Heart right ventricle (tissue), 16 donors: ENCODE data around the gene NRXN3. TPM values are rescaled to one million over a fixed set of nuclear protein-coding genes. Genes with fewer than 3 reads are reported as not detected.

Experiments used
- ATAC-seq, 8 donors: fragments of 200-7000 bp; cut with Tn5 transposase; one replicate each; pipeline ENCODE4 v1.9.1; 2020; ENCODE audit warnings: mild to moderate bottlenecking in 8 of 8, moderate library complexity in 8 of 8, moderate number of reproducible peaks in 1 of 8
- DNase-seq, 2 donors: peaks; one replicate each; pipeline ENCODE4 v3.0.0-alpha.2; 2020
- H3K27ac ChIP-seq, 10 donors: fragments of 200-600 bp; sonication (generic) in 2 of 10; one replicate each; pipeline versions ENCODE4 v1.5.0 to v1.8.0; 2020 to 2022; ENCODE audit warnings: mild to moderate bottlenecking in 3 of 10
- H3K27me3 ChIP-seq, 7 donors: fragments of 200-600 bp; one replicate each; pipeline ENCODE4 v1.8.0; 2021 to 2022; ENCODE audit warnings: mild to moderate bottlenecking in 2 of 7
- H3K36me3 ChIP-seq, 9 donors: fragments of 200-600 bp; sonication (generic) in 1 of 9; one replicate each; pipeline versions ENCODE4 v1.5.0 to v1.8.0; 2020 to 2022; ENCODE audit warnings: mild to moderate bottlenecking in 2 of 9
- H3K4me1 ChIP-seq, 9 donors: fragments of 200-600 bp; sonication (generic) in 1 of 9; one replicate each; pipeline versions ENCODE4 v1.5.0 to v1.8.0; 2020 to 2022; ENCODE audit warnings: mild to moderate bottlenecking in 4 of 9
- H3K4me3 ChIP-seq, 10 donors: fragments of 200-600 bp; sonication (generic) in 2 of 10; one replicate each; pipeline versions ENCODE4 v1.5.0 to v1.8.0; 2020 to 2022; ENCODE audit warnings: mild to moderate bottlenecking in 7 of 10, moderate library complexity in 2 of 10
- H3K9me3 ChIP-seq, 11 donors: fragments of 200-600 bp in 10 of 11; sonication (generic) in 2 of 11; one replicate each; pipeline versions ENCODE4 v1.5.0 to v1.8.0; 2013 to 2022; ENCODE audit warnings: mild to moderate bottlenecking in 2 of 11, control low read depth in 1 of 11, moderate library complexity in 1 of 11
- CTCF ChIP-seq, 9 donors: fragments of 200-600 bp; sonication (generic) in 2 of 9; IDR thresholded peaks; one replicate each; pipeline versions ENCODE4 v1.5.0 to v1.8.0; 2021 to 2022; ENCODE audit warnings: antibody characterized with exemption in 9 of 9, mild to moderate bottlenecking in 5 of 9, moderate library complexity in 1 of 9
- WGBS, 2 donors: extraction: QIAGEN DNeasy Blood & Tissue Kit; methylation state at CpG; one replicate each; pipeline ENCODE4 v1.1.7; 2013; ENCODE audit warnings: inconsistent platforms in 1 of 2; 5-methylcytosine and 5-hydroxymethylcytosine counted together
- intact Hi-C, 10 donors: fragments of 100-400 bp; cut with DNase I; formaldehyde crosslinking; loops; one replicate each; pipeline versions ENCODE4 v1.11.1 to v1.14.2; 2022
- polyA plus RNA-seq, 2 donors: library from polyadenylated mRNA; stranded (reverse); fragments of 200-250 nt; gene quantifications; one replicate each; pipeline ENCODE4 v1.2.3, GENCODE V29; 2013
- total RNA-seq, 10 donors: library from RNA; stranded (reverse); fragmentation: NEBNext Ultra II Directional in 3 of 10; extraction: Animal tissue kit (Norgen Biotek cat#: 25700) in 3 of 10; gene quantifications; one replicate each; pipeline versions ENCODE4 v1.2.1 to v1.2.4, GENCODE V29; 2021 to 2023
- donor health status: Arrhythmogenic right ventricular cardiomyopathy.
- donor health status: ischemic (EF 13 %, LVEDD 7.1; RV severe dilation, severe dysfunction).
- donor health status: healthy with polysubstance abuse.
- donor health status: DM: no; HTN: yes; CAD: no.
- donor health status: DM: no; HTN: no; CAD: no.
- donor health status: ischemic (EF 25% LVEDD 6.9; RV normal size, moderate dysfunction).
- donor health status: ischemic (EF 25% LVEDD 5.7; RV mildly dilated, moderate dysfunction).
- donor health status: healthy.
- donor health status: DM: yes; HTN: yes; CAD: no.
- donor health status: Ischemic cardiomyopathy.
- donor health status: ischemic (EF 35%, LVEDD 5.7; RV mildly dilated, moderate dysfunction).
- donor health status: nonischemic (EF 11% LVEDD 7.7; RV severe dilation, severe dysfunction).
- donor health status: DM: yes; HTN: yes; CAD: no.
- donor health status: PGD.
- donor health status: ischemic (EF 29% LVEDD 5.4; RV normal size, mild dysfunction).
- donor health status: nonischemic (EF 23%, LVEDD 6.1; RV moderate dilation, normal function).

The NRXN3 gene
- total and polyA plus RNA-seq, 12 donors: 0.23 to 1.8 (median 0.87) TPM

- no peak for TF ChIP-seq CTCF (IDR thresholded peaks at IDR 0.05)
- peaks cover 0 to 45% (median 27%) of the 10 kb centered on the region in 7 donors for H3K27me3 ChIP-seq
- ATAC-seq (no peak), DNase-seq (no peak)
- WGBS, 2 donors: 86 to 89% methylated on average over 7 of the region's 7 CpGs
- no peak overlapping the region for H3K27ac ChIP-seq
- H3K36me3 ChIP-seq: no peaks in the 10 kb centered on the region
- H3K4me1 ChIP-seq: no peaks in the 10 kb centered on the region
- no peak overlapping the region for H3K4me3 ChIP-seq
- H3K9me3 ChIP-seq: no peaks in the 10 kb centered on the region
- intact Hi-C loops: no loop called here
Measured at GRCh38 chr14:78172428-78172827, 2.3 kb downstream of the NRXN3 start.

GRCh38 chr14:78173346-78174035 is 3.3 kb downstream of the NRXN3 start:
- WGBS, 2 donors: 86% methylated on average over 21 of the region's 21 CpGs
- intact Hi-C loops: no loop called here
- DNase-seq (no peak), ATAC-seq (no peak)
- Histone ChIP-seq H3K4me3 (no peak overlapping the region), H3K4me1 (no peaks in the 10 kb centered on the region), H3K27me3 (peaks cover 0 to 38% (median 22%) of the 10 kb centered on the region in 7 donors), H3K9me3 (no peaks in the 10 kb centered on the region), H3K27ac (no peak overlapping the region), H3K36me3 (no peaks in the 10 kb centered on the region)
- no peak for TF ChIP-seq CTCF (IDR thresholded peaks at IDR 0.05)

GRCh38 chr14:78175412-78175811 is 5.2 kb downstream of the NRXN3 start:
- 91 to 94% methylated on average over 9 of the region's 9 CpGs for WGBS, 2 donors
- no peak overlapping the region for H3K27ac ChIP-seq
- intact Hi-C loops: no loop called here
- peaks cover 0 to 29% (median 16%) of the 10 kb centered on the region in 7 donors for H3K27me3 ChIP-seq
- DNase-seq (no peak), ATAC-seq (no peak)
- no peaks in the 10 kb centered on the region for H3K36me3 ChIP-seq
- H3K4me1 ChIP-seq: no peaks in the 10 kb centered on the region
- TF ChIP-seq CTCF (IDR thresholded peaks at IDR 0.05): no peak
- H3K9me3 ChIP-seq: no peaks in the 10 kb centered on the region
- no peak overlapping the region for H3K4me3 ChIP-seq

- H3K27ac ChIP-seq: no peak overlapping the region
- WGBS, 2 donors: 78 to 87% methylated on average over 3 of the region's 3 CpGs
- H3K4me1 ChIP-seq: no peaks in the 10 kb centered on the region
- ATAC-seq (no peak), DNase-seq (no peak)
- no peak overlapping the region for H3K4me3 ChIP-seq
- H3K36me3 ChIP-seq: no peaks in the 10 kb centered on the region
- H3K27me3 ChIP-seq: peaks cover 0 to 18% (median 5%) of the 10 kb centered on the region in 7 donors
- intact Hi-C loops: no loop called here
- no peaks in the 10 kb centered on the region for H3K9me3 ChIP-seq
- TF ChIP-seq CTCF (IDR thresholded peaks at IDR 0.05): no peak
Measured at GRCh38 chr14:78178071-78178470, 7.9 kb downstream of the NRXN3 start.
